Esophagus muscularis mucosa (tissue), 4 donors: ENCODE data around the gene ARMC9.

Experiments
- CTCF ChIP-seq, 3 experiments: fragments of 200-600 bp in 2 of 3; fragments of 450-650 bp in 1 of 3; sonication (generic) in 2 of 3; IDR thresholded peaks; one replicate each; pipeline ENCODE4 v1.5.1; 2017 to 2019; ENCODE audit warnings: antibody characterized with exemption in 3 of 3, mild to moderate bottlenecking in 2 of 3, moderate library complexity in 1 of 3
- EP300 ChIP-seq: sonication (generic); formaldehyde crosslinking; IDR thresholded peaks from one replicate; pipeline ENCODE4 v1.6.1; 2017; ENCODE audit warnings: antibody characterized with exemption
- POLR2A ChIP-seq: fragments of 450-650 bp; IDR thresholded peaks from one replicate; pipeline ENCODE4 v1.6.1; 2017; ENCODE audit warnings: antibody characterized with exemption, moderate library complexity, mild to moderate bottlenecking, low read depth
- POLR2AphosphoS5 ChIP-seq, 2 donors: sonication (generic); formaldehyde crosslinking; IDR thresholded peaks; one replicate each; pipeline ENCODE4 v1.6.1; 2017; ENCODE audit warnings: antibody characterized with exemption in 2 of 2

DNA sequence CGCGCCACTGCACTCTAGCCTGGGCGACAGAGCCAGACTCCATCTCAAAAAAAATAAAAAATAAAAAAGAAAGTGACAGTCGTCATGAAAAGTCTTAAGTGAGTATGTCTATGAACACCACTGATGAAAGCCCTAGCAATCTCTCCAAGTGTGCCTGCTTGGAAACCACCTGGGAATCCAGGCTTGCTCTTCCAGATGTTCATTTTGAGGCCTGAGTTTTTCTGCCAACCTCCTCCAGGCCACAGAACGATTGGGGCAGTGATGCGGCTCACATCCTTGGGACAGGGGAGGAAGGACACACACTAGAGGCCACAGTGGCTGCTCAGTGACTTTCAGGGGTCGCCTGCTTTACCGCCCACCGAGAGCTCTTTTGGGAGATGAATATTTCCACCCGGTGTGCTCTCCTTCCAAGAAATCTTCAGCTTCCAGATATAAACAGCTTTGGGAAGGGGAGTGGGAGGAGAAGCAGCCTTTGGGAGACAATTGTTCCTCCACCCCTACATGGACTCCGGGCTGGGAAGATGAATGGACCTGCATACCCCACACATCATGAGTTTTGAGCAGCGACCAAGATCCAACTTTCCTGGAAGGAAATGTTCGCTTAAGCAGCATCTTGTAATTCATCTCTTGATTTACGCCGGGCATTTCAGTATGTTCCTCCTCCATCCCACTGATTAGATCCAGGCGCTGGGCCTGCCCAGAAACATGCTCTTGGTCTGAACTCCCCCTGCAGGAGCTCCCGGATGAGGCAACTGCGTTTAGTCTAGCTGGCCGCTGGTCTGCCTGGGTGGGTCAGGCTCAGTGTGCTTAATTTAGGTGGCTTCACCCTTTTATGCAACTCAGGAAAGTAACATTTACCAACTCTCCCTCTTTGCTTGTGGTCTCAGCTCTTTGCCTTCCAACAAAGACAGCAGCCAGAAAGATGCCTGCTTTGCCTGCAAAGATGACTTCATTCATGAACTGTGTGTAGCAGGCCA, 6.2 kb upstream of the ARMC9 start:
- TF ChIP-seq POLR2A (no peak), EP300 (peak; percentile 67), CTCF (IDR thresholded peaks at IDR 0.05) (peak; percentile 69 to 83 (median 82)), POLR2AphosphoS5 (IDR thresholded peaks at IDR 0.05) (peak; percentile 57 to 72)
